ENCODE measurements around the gene PHC3.

Gene PHC3

GRCh38 chr3:170108955-170109354, 72.6 kb downstream of the PHC3 start:
- TF ChIP-seq TAF1 (IDR thresholded peaks at IDR 0.05; ENCODE audit: borderline replicate concordance, insufficient read depth, low read length) = no peak
- no peak for TF ChIP-seq POLR2AphosphoS5 (IDR thresholded peaks at IDR 0.05; ENCODE audit: low read depth, low read length)
- TF ChIP-seq SIN3A (IDR thresholded peaks at IDR 0.05; ENCODE audit: borderline replicate concordance, insufficient read depth, low read length) = no peak
- no peak for TF ChIP-seq REST (IDR thresholded peaks at IDR 0.05; ENCODE audit: insufficient read depth in 1 of 2, low read depth in 2 of 2, low read length in 2 of 2)
- no peak for TF ChIP-seq FOXP2 (optimal IDR thresholded peaks at IDR 0.05; ENCODE audit: borderline replicate concordance, extremely low read depth, extremely low read length, insufficient read depth)

- TF ChIP-seq FOXP2 (optimal IDR thresholded peaks at IDR 0.05; ENCODE audit: borderline replicate concordance, extremely low read depth, extremely low read length, insufficient read depth) (no peak), TAF1 (IDR thresholded peaks at IDR 0.05; ENCODE audit: borderline replicate concordance, insufficient read depth, low read length) (no peak), SIN3A (IDR thresholded peaks at IDR 0.05; ENCODE audit: borderline replicate concordance, insufficient read depth, low read length) (no peak), REST (IDR thresholded peaks at IDR 0.05; ENCODE audit: insufficient read depth in 1 of 2, low read depth in 2 of 2, low read length in 2 of 2) (no peak), POLR2AphosphoS5 (IDR thresholded peaks at IDR 0.05; ENCODE audit: low read depth, low read length) (no peak)
These were observed 73.6 kb downstream of the PHC3 start for GRCh38 chr3:170107941-170108340.

GRCh38 chr3:170102431-170102830, 79.1 kb downstream of the PHC3 start:
- no peak for TF ChIP-seq FOXP2 (optimal IDR thresholded peaks at IDR 0.05; ENCODE audit: borderline replicate concordance, extremely low read depth, extremely low read length, insufficient read depth)
- no peak for TF ChIP-seq POLR2AphosphoS5 (IDR thresholded peaks at IDR 0.05; ENCODE audit: low read depth, low read length)
- TF ChIP-seq REST (IDR thresholded peaks at IDR 0.05; ENCODE audit: insufficient read depth in 1 of 2, low read depth in 2 of 2, low read length in 2 of 2) = no peak
- TF ChIP-seq SIN3A (IDR thresholded peaks at IDR 0.05; ENCODE audit: borderline replicate concordance, insufficient read depth, low read length) = no peak
- no peak for TF ChIP-seq TAF1 (IDR thresholded peaks at IDR 0.05; ENCODE audit: borderline replicate concordance, insufficient read depth, low read length)

GRCh38 chr3:170100944-170101343, 80.6 kb downstream of the PHC3 start:
- TF ChIP-seq REST (IDR thresholded peaks at IDR 0.05; ENCODE audit: insufficient read depth in 1 of 2, low read depth in 2 of 2, low read length in 2 of 2) (no peak), TAF1 (IDR thresholded peaks at IDR 0.05; ENCODE audit: borderline replicate concordance, insufficient read depth, low read length) (no peak), SIN3A (IDR thresholded peaks at IDR 0.05; ENCODE audit: borderline replicate concordance, insufficient read depth, low read length) (no peak), FOXP2 (optimal IDR thresholded peaks at IDR 0.05; ENCODE audit: borderline replicate concordance, extremely low read depth, extremely low read length, insufficient read depth) (no peak), POLR2AphosphoS5 (IDR thresholded peaks at IDR 0.05; ENCODE audit: low read depth, low read length) (no peak)

GRCh38 chr3:170098753-170099152, 82.8 kb downstream of the PHC3 start:
- TF ChIP-seq SIN3A (IDR thresholded peaks at IDR 0.05; ENCODE audit: borderline replicate concordance, insufficient read depth, low read length) (no peak), POLR2AphosphoS5 (IDR thresholded peaks at IDR 0.05; ENCODE audit: low read depth, low read length) (no peak), FOXP2 (optimal IDR thresholded peaks at IDR 0.05; ENCODE audit: borderline replicate concordance, extremely low read depth, extremely low read length, insufficient read depth) (no peak), TAF1 (IDR thresholded peaks at IDR 0.05; ENCODE audit: borderline replicate concordance, insufficient read depth, low read length) (no peak), REST (IDR thresholded peaks at IDR 0.05; ENCODE audit: insufficient read depth in 1 of 2, low read depth in 2 of 2, low read length in 2 of 2) (no peak)
